22Rv1 (cell line): ENCODE data around the gene UNC13C.

ENCODE experiments used
- H3K27ac ChIP-seq: fragments of 450-650 bp; 2 replicates; pipeline ENCODE4 v1.5.1; 2017
- ZFX ChIP-seq: fragments of 450-650 bp; IDR thresholded peaks from 2 replicates; pipeline ENCODE4 v1.6.1; 2017; ENCODE audit warnings: antibody characterized with exemption, borderline replicate concordance
- TF ChIP-seq, protein P1 (sequence below): fragments of 450-650 bp; IDR thresholded peaks from 2 replicates; pipeline ENCODE4 v1.5.1; 2017; ENCODE audit warnings: mild to moderate bottlenecking

UNC13C gene

DNA sequence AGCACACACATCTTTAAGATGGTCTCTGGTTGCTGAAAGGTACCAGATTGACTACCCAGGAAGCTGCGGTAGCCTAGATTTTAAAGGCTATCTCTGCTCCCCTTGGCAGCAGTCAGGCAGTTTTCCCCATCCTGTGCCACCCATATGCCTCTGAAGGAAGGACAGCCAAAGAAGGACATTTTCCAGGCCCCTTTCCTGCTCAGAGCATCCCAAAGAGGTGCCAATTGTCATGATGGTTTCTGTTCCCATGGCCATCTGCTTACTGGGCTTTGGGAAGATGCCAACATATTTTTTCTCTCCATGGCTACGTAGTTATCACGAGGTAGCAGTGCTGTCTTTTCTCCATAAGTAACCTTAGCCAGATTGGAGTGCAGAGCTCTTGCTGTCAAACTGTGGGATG lies 39.7 kb downstream of the UNC13C start:
- no peak overlapping the region for H3K27ac ChIP-seq
- TF ChIP-seq, protein P1, sequence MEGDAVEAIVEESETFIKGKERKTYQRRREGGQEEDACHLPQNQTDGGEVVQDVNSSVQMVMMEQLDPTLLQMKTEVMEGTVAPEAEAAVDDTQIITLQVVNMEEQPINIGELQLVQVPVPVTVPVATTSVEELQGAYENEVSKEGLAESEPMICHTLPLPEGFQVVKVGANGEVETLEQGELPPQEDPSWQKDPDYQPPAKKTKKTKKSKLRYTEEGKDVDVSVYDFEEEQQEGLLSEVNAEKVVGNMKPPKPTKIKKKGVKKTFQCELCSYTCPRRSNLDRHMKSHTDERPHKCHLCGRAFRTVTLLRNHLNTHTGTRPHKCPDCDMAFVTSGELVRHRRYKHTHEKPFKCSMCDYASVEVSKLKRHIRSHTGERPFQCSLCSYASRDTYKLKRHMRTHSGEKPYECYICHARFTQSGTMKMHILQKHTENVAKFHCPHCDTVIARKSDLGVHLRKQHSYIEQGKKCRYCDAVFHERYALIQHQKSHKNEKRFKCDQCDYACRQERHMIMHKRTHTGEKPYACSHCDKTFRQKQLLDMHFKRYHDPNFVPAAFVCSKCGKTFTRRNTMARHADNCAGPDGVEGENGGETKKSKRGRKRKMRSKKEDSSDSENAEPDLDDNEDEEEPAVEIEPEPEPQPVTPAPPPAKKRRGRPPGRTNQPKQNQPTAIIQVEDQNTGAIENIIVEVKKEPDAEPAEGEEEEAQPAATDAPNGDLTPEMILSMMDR, result no peak
- TF ChIP-seq ZFX, result no peak

DNA sequence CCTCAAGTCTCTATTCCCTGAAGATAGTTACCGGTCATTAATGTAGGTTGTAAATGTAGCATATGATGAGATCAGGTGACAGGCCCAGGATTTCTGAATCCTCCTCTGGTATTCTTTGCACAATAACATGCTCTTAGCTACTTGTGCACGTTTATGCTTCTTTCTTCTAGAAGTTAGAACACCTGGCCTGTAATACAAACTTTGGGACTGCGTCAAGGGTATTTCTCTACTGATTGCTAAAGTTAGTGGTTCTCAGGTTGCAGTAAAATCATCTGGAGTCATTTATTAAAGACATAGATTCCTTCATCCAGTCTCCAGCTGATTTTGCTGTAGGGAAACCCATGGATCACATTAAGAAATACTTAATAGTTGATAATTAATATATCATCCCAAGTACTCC lies 48.0 kb downstream of the UNC13C start:
- TF ChIP-seq ZFX, result no peak
- TF ChIP-seq, protein P1, result no peak
- no peak overlapping the region for H3K27ac ChIP-seq

DNA sequence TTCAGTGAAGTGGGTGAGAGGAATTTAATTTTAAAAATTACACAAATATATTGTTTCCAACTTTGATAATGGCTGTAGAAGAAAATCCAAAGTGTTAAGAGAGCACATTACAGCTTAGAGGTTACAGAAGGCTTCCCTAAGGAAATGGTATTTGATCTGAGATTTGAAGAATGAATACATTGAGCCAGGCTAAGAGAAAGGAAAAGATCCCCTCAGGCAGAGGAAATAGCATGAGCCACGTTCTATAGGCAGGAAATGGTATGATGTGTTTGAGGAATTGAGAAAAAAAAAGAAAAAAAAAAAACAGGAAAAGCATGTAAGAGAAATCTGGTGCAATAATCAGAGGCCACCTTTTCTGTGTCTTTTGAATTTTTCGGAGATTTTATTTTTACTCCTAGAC lies 48.6 kb downstream of the UNC13C start:
- TF ChIP-seq, protein P1, result no peak
- no peak for TF ChIP-seq ZFX
- no peak overlapping the region for H3K27ac ChIP-seq

DNA sequence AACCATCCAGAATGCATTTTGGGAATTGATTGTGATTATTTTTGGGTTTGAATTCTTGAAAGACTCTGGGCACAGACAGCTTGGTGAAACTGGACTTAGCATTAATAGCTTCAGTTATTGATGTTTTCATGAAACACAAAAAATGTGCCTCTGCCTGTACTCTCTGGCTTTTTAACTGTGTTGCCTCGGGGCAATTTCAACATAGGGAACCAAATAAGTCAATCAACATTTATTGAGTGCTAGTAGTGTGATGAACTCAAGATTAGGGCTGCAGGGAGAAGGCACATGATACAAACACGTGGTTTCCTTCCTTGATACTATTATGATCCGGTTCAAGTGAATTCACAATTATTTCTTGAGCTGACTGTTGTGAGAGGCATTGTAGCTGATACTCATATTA lies 50.8 kb downstream of the UNC13C start:
- no peak overlapping the region for H3K27ac ChIP-seq
- TF ChIP-seq, protein P1, result no peak
- no peak for TF ChIP-seq ZFX

- TF ChIP-seq ZFX, result no peak
- TF ChIP-seq, protein P1, result no peak
- H3K27ac ChIP-seq, result no peak overlapping the region
These were observed 53.8 kb downstream of the UNC13C start for GRCh38 chr15:54032066-54032465.

DNA sequence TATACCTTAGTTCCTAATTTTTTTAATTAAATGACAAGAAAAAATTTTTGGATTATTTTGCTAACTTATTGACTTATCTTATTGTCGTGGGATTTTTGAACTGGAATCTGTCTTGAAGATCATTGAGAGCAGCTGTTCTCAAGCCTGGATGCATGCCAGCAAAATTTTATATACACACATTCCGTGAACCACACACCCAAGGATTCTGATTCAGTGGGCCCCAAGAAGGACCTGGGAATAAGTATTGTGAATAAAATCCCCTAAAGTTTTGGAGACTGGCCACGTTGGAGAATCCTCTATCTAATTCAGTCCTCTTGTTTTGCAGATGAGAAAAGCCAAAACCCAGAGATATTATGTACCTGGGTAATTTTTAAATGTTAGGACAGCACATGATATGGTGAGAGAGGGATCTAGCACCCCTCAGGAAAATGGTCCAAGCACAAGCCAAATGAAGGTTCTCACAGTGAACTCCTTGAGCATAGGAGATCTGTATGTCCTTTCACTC lies 55.2 kb downstream of the UNC13C start:
- no peak for TF ChIP-seq ZFX
- TF ChIP-seq, protein P1, result no peak
- no peak overlapping the region for H3K27ac ChIP-seq

- TF ChIP-seq ZFX, result no peak
- TF ChIP-seq, protein P1, result no peak
- no peak overlapping the region for H3K27ac ChIP-seq
These were observed 55.7 kb downstream of the UNC13C start for GRCh38 chr15:54033869-54034458.
